ENCODE results near the gene TAF1B.

GRCh38 chr2:9979977-9980376 lies 136.7 kb downstream of the TAF1B start:
- TF ChIP-seq, protein P1, sequence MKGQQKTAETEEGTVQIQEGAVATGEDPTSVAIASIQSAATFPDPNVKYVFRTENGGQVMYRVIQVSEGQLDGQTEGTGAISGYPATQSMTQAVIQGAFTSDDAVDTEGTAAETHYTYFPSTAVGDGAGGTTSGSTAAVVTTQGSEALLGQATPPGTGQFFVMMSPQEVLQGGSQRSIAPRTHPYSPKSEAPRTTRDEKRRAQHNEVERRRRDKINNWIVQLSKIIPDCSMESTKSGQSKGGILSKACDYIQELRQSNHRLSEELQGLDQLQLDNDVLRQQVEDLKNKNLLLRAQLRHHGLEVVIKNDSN (IDR thresholded peaks at IDR 0.05) = no peak
- TF ChIP-seq, protein P2, sequence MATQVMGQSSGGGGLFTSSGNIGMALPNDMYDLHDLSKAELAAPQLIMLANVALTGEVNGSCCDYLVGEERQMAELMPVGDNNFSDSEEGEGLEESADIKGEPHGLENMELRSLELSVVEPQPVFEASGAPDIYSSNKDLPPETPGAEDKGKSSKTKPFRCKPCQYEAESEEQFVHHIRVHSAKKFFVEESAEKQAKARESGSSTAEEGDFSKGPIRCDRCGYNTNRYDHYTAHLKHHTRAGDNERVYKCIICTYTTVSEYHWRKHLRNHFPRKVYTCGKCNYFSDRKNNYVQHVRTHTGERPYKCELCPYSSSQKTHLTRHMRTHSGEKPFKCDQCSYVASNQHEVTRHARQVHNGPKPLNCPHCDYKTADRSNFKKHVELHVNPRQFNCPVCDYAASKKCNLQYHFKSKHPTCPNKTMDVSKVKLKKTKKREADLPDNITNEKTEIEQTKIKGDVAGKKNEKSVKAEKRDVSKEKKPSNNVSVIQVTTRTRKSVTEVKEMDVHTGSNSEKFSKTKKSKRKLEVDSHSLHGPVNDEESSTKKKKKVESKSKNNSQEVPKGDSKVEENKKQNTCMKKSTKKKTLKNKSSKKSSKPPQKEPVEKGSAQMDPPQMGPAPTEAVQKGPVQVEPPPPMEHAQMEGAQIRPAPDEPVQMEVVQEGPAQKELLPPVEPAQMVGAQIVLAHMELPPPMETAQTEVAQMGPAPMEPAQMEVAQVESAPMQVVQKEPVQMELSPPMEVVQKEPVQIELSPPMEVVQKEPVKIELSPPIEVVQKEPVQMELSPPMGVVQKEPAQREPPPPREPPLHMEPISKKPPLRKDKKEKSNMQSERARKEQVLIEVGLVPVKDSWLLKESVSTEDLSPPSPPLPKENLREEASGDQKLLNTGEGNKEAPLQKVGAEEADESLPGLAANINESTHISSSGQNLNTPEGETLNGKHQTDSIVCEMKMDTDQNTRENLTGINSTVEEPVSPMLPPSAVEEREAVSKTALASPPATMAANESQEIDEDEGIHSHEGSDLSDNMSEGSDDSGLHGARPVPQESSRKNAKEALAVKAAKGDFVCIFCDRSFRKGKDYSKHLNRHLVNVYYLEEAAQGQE (IDR thresholded peaks at IDR 0.05; ENCODE audit: low read depth) = no peak
- TF ChIP-seq EP300 (IDR thresholded peaks at IDR 0.05; ENCODE audit: borderline replicate concordance) (no peak), CEBPB (IDR thresholded peaks at IDR 0.05) (no peak), TAF1 (IDR thresholded peaks at IDR 0.05; ENCODE audit: low read depth) (no peak), EGR1 (IDR thresholded peaks at IDR 0.05) (no peak), FOXM1 (IDR thresholded peaks at IDR 0.05; ENCODE audit: borderline replicate concordance, low read depth) (no peak), TEAD4 (IDR thresholded peaks at IDR 0.05) (no peak), NFIC (IDR thresholded peaks at IDR 0.05) (no peak), YY1 (IDR thresholded peaks at IDR 0.05; ENCODE audit: low read depth) (no peak), CREB1 (IDR thresholded peaks at IDR 0.05; ENCODE audit: low read depth) (no peak)
- TF ChIP-seq, protein P3, sequence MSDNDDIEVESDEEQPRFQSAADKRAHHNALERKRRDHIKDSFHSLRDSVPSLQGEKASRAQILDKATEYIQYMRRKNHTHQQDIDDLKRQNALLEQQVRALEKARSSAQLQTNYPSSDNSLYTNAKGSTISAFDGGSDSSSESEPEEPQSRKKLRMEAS (IDR thresholded peaks at IDR 0.05) = no peak

Measured in Ishikawa (cell line).